ENCODE measurements around the gene CRK.

DNA sequence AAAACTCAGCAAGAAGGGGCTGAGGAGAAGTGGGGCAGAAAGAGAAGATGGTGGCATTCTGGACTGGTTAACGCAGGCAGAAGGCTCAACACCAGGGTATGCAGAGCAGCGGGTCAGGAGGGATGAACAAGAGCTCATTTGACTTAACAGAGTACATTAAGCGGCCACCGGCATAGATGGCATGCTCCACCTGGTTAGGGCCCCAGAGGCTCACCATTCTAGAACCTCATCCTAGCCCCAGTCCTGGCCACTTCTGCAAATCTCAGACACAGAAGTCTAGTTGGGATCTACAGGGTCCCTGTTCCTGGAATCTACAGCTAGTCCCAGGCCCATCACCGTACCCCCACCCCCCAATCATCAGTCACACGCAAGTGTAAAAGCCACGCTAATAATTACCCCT is 38.2 kb upstream of the CRK start:
- TF ChIP-seq RARB (CRISPR knock-in tag; IDR thresholded peaks at IDR 0.05) (no peak), ZNF565 (CRISPR knock-in tag; conservative IDR thresholded peaks at IDR 0.05; ENCODE audit: low read depth) (no peak), ZC3H10 (CRISPR knock-in tag; IDR thresholded peaks at IDR 0.05) (no peak), ARNTL (CRISPR knock-in tag; IDR thresholded peaks at IDR 0.05; ENCODE audit: borderline replicate concordance, low read depth) (no peak), ZNF8 (CRISPR knock-in tag; IDR thresholded peaks at IDR 0.05) (no peak), BACH2 (CRISPR knock-in tag; IDR thresholded peaks at IDR 0.05; ENCODE audit: borderline replicate concordance) (no peak), TCF4 (CRISPR knock-in tag; IDR thresholded peaks at IDR 0.05; ENCODE audit: borderline replicate concordance) (no peak)
- TF ChIP-seq, protein P1, sequence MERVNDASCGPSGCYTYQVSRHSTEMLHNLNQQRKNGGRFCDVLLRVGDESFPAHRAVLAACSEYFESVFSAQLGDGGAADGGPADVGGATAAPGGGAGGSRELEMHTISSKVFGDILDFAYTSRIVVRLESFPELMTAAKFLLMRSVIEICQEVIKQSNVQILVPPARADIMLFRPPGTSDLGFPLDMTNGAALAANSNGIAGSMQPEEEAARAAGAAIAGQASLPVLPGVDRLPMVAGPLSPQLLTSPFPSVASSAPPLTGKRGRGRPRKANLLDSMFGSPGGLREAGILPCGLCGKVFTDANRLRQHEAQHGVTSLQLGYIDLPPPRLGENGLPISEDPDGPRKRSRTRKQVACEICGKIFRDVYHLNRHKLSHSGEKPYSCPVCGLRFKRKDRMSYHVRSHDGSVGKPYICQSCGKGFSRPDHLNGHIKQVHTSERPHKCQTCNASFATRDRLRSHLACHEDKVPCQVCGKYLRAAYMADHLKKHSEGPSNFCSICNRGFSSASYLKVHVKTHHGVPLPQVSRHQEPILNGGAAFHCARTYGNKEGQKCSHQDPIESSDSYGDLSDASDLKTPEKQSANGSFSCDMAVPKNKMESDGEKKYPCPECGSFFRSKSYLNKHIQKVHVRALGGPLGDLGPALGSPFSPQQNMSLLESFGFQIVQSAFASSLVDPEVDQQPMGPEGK (CRISPR knock-in tag; IDR thresholded peaks at IDR 0.05; ENCODE audit: borderline replicate concordance) = no peak
- TF ChIP-seq, protein P2, sequence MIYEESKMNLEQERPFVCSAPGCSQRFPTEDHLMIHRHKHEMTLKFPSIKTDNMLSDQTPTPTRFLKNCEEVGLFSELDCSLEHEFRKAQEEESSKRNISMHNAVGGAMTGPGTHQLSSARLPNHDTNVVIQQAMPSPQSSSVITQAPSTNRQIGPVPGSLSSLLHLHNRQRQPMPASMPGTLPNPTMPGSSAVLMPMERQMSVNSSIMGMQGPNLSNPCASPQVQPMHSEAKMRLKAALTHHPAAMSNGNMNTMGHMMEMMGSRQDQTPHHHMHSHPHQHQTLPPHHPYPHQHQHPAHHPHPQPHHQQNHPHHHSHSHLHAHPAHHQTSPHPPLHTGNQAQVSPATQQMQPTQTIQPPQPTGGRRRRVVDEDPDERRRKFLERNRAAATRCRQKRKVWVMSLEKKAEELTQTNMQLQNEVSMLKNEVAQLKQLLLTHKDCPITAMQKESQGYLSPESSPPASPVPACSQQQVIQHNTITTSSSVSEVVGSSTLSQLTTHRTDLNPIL (CRISPR knock-in tag; IDR thresholded peaks at IDR 0.05; ENCODE audit: low read depth) = no peak

Data from SK-N-SH treated with all-trans-retinoic acid at 6 μM for 48 hours (cell line).